ENCODE results near the gene KIF21B.

- no peak for TF ChIP-seq CTCF (IDR thresholded peaks at IDR 0.05; ENCODE audit: low read depth, low read length)
- no peak for TF ChIP-seq EZH2phosphoT487 (IDR thresholded peaks at IDR 0.05; ENCODE audit: low read depth)
Measured at GRCh38 chr1:201006450-201006849, 17.1 kb downstream of the KIF21B start.

All from OCI-LY3 (cell line).